ENCODE data around the gene RPN1. TPM values are rescaled to one million over a fixed set of nuclear protein-coding genes. Genes with fewer than 3 reads are reported as not detected.
"Not testable (repeated sequence)": the region's sequence is repeated elsewhere in the genome, so short reads cannot be mapped to it uniquely, and the experiment has no call there.

Gene RPN1
- total RNA-seq, 1 donor from 2014 or later: 213 TPM

GRCh38 chr3:128588147-128588546, 62.5 kb downstream of the RPN1 start:
- Mint-ChIP-seq H3K36me3 (ENCODE audit: low read depth) (no peaks in the 10 kb centered on the region), H3K9me3 (ENCODE audit: low read depth) (peaks cover 5% of the 10 kb centered on the region), H3K4me3 (ENCODE audit: unreplicated experiment) (no peak overlapping the region), H3K27me3 (ENCODE audit: low read depth) (peaks cover 2% of the 10 kb centered on the region), H3K27ac (ENCODE audit: unreplicated experiment) (no peak overlapping the region), H3K4me1 (ENCODE audit: low read depth) (no peaks in the 10 kb centered on the region)
- TF ChIP-seq CTCF (IDR thresholded peaks at IDR 0.05): no peak
- no peak for DNase-seq (ENCODE audit: low spot score)

- no peak overlapping the region for H3K4me3 Mint-ChIP-seq (ENCODE audit: unreplicated experiment)
- no peaks in the 10 kb centered on the region for H3K4me1 Mint-ChIP-seq (ENCODE audit: low read depth)
- no peak overlapping the region for H3K27ac Mint-ChIP-seq (ENCODE audit: unreplicated experiment)
- no peaks in the 10 kb centered on the region for H3K36me3 Mint-ChIP-seq (ENCODE audit: low read depth)
- peaks cover 5% of the 10 kb centered on the region for H3K9me3 Mint-ChIP-seq (ENCODE audit: low read depth)
- H3K27me3 Mint-ChIP-seq (ENCODE audit: low read depth): peaks cover 4% of the 10 kb centered on the region
- TF ChIP-seq CTCF (IDR thresholded peaks at IDR 0.05): no peak
- DNase-seq (ENCODE audit: low spot score): no peak
Observed at GRCh38 chr3:128587391-128587790, 63.2 kb downstream of the RPN1 start.

- not testable (repeated sequence) for H3K27me3 Mint-ChIP-seq (ENCODE audit: low read depth); H3K9me3 Mint-ChIP-seq (ENCODE audit: low read depth); H3K4me3 Mint-ChIP-seq (ENCODE audit: unreplicated experiment); H3K27ac Mint-ChIP-seq (ENCODE audit: unreplicated experiment); H3K4me1 Mint-ChIP-seq (ENCODE audit: low read depth); DNase-seq (ENCODE audit: low spot score); H3K36me3 Mint-ChIP-seq (ENCODE audit: low read depth)
Observed at GRCh38 chr3:128586932-128587331, 63.7 kb downstream of the RPN1 start.

- H3K4me1 Mint-ChIP-seq (ENCODE audit: low read depth); H3K4me3 Mint-ChIP-seq (ENCODE audit: unreplicated experiment); DNase-seq (ENCODE audit: low spot score); H3K36me3 Mint-ChIP-seq (ENCODE audit: low read depth); H3K27ac Mint-ChIP-seq (ENCODE audit: unreplicated experiment); H3K27me3 Mint-ChIP-seq (ENCODE audit: low read depth); H3K9me3 Mint-ChIP-seq (ENCODE audit: low read depth): not testable (repeated sequence)
Observed at GRCh38 chr3:128586391-128586790, 64.2 kb downstream of the RPN1 start.

- peaks cover 4% of the 10 kb centered on the region for H3K27me3 Mint-ChIP-seq (ENCODE audit: low read depth)
- H3K4me3 Mint-ChIP-seq (ENCODE audit: unreplicated experiment): no peak overlapping the region
- TF ChIP-seq CTCF (IDR thresholded peaks at IDR 0.05): no peak
- DNase-seq (ENCODE audit: low spot score): no peak
- no peak overlapping the region for H3K27ac Mint-ChIP-seq (ENCODE audit: unreplicated experiment)
- peaks cover 5% of the 10 kb centered on the region for H3K9me3 Mint-ChIP-seq (ENCODE audit: low read depth)
- no peaks in the 10 kb centered on the region for H3K4me1 Mint-ChIP-seq (ENCODE audit: low read depth)
- no peaks in the 10 kb centered on the region for H3K36me3 Mint-ChIP-seq (ENCODE audit: low read depth)
Observed at GRCh38 chr3:128585974-128586373, 64.6 kb downstream of the RPN1 start.

GRCh38 chr3:128585189-128585588, 65.4 kb downstream of the RPN1 start:
- TF ChIP-seq CTCF (IDR thresholded peaks at IDR 0.05): no peak
- H3K4me3 Mint-ChIP-seq (ENCODE audit: unreplicated experiment): no peak overlapping the region
- peaks cover 4% of the 10 kb centered on the region for H3K27me3 Mint-ChIP-seq (ENCODE audit: low read depth)
- no peak for DNase-seq (ENCODE audit: low spot score)
- no peak overlapping the region for H3K27ac Mint-ChIP-seq (ENCODE audit: unreplicated experiment)
- no peaks in the 10 kb centered on the region for H3K4me1 Mint-ChIP-seq (ENCODE audit: low read depth)
- H3K9me3 Mint-ChIP-seq (ENCODE audit: low read depth): peaks cover 5% of the 10 kb centered on the region
- peaks cover 2% of the 10 kb centered on the region for H3K36me3 Mint-ChIP-seq (ENCODE audit: low read depth)
